HL-60 (cell line): ENCODE results near the gene RBM15B.

Experiments
- DNase-seq, 2 experiments: peaks; one replicate each; pipeline ENCODE4 v3.0.0-alpha.2; 2010 to 2020; ENCODE audit warnings: low read depth in 1 of 2, low spot score in 1 of 2
- H3K27ac ChIP-seq: fragments of 250-450 bp; sonication (Bioruptor Pico); replicated peaks from 2 replicates; pipeline ENCODE4 v1.5.1; 2020; ENCODE audit warnings: mild to moderate bottlenecking, moderate library complexity
- H3K27me3 ChIP-seq: fragments of 250-450 bp; sonication (Bioruptor Pico); 2 replicates; pipeline ENCODE4 v1.5.1; 2021; ENCODE audit warnings: mild to moderate bottlenecking, moderate library complexity; ENCODE audit not compliant: insufficient read depth, poor library complexity, severe bottlenecking
- H3K4me3 ChIP-seq: replicated peaks from 2 replicates; pipeline ENCODE4 v1.5.1; 2011; ENCODE audit warnings: mild to moderate bottlenecking, control low read depth, low read length; ENCODE audit not compliant: insufficient read depth
- CTCF ChIP-seq: IDR thresholded peaks from one replicate; pipeline ENCODE4 v1.5.1; 2011; ENCODE audit warnings: low read length, control low read depth, inconsistent platforms; ENCODE audit not compliant: insufficient read depth
- GABPA ChIP-seq: IDR thresholded peaks from 2 replicates; pipeline ENCODE4 v1.6.1; 2012; ENCODE audit warnings: low read depth
- POLR2AphosphoS5 ChIP-seq: IDR thresholded peaks from 2 replicates; pipeline ENCODE4 v1.6.1; 2012; ENCODE audit warnings: low read depth
- REST ChIP-seq: IDR thresholded peaks from 2 replicates; pipeline ENCODE4 v1.6.1; 2012; ENCODE audit warnings: low read depth; ENCODE audit not compliant: insufficient replicate concordance
- SPI1 ChIP-seq: IDR thresholded peaks from 2 replicates; pipeline ENCODE4 v1.6.1; 2012; ENCODE audit warnings: low read depth, mild to moderate bottlenecking, borderline replicate concordance

RBM15B gene

GRCh38 chr3:51382947-51383578 is 8.0 kb upstream of the RBM15B start:
- DNase-seq = no peak
- H3K4me3 ChIP-seq = no peak overlapping the region
- no peaks in the 10 kb centered on the region for H3K27me3 ChIP-seq
- TF ChIP-seq POLR2AphosphoS5 (no peak), CTCF (no peak), REST (no peak), SPI1 (no peak), GABPA (no peak)
- no peak overlapping the region for H3K27ac ChIP-seq

GRCh38 chr3:51384055-51384725 is 6.9 kb upstream of the RBM15B start:
- DNase-seq = peak in 1 of 2 experiments; percentile 31
- TF ChIP-seq POLR2AphosphoS5 = no peak
- TF ChIP-seq CTCF = no peak
- no peak for TF ChIP-seq SPI1
- TF ChIP-seq REST = no peak
- TF ChIP-seq GABPA = no peak
- no peaks in the 10 kb centered on the region for H3K27me3 ChIP-seq
- H3K27ac ChIP-seq = peak overlapping the region; percentile 97
- peak overlapping the region; percentile 71 for H3K4me3 ChIP-seq

GRCh38 chr3:51384726-51385473 is 6.2 kb upstream of the RBM15B start, which contains the start of gene MANF:
MANF (plus strand) TSS chr3:51385291; CDS start chr3:51385343, 52 bp downstream.
- peak within 1 kb of the TSS; percentile 71 for H3K4me3 ChIP-seq
- H3K27ac ChIP-seq = peak within 1 kb of the TSS; percentile 97
- TF ChIP-seq GABPA (peak; percentile 82), CTCF (no peak), POLR2AphosphoS5 (peak; percentile 93), SPI1 (peak; percentile 50; the same call in 1 of the 2 replicates), REST (no peak)
- DNase-seq = peak; percentile 98 to 99
- no peaks in the 10 kb centered on the region for H3K27me3 ChIP-seq
